AG04449 (cell line): ENCODE measurements around the gene FLT3.
"Not testable (repeated sequence)": the region's sequence is repeated elsewhere in the genome, so short reads cannot be mapped to it uniquely, and the experiment has no call there.

Experiments
- CTCF ChIA-PET: fragments of 350-600 bp; formaldehyde crosslinking; extraction: SDS; loops from one replicate; lab custom pipeline; 2021; ENCODE audit warnings: antibody characterized with exemption; lab: Yijun Ruan, JAX
- POLR2A ChIA-PET: fragments of 400-600, 350-600 bp; formaldehyde crosslinking; extraction: SDS; loops from one replicate; lab custom pipeline; 2020; ENCODE audit warnings: antibody characterized with exemption, inconsistent platforms; lab: Yijun Ruan, JAX
- DNase-seq: peaks from one replicate; pipeline ENCODE4 v3.0.0-alpha.2; 2010; ENCODE audit warnings: low read depth, low spot score
- H3K4me3 ChIP-seq: 2 replicates; pipeline ENCODE4 v1.5.1; 2011; ENCODE audit warnings: low read depth, mild to moderate bottlenecking, control low read depth, low read length
- TF ChIP-seq, protein P1 (sequence below): IDR thresholded peaks from one replicate; pipeline ENCODE4 v1.5.1; 2011; ENCODE audit warnings: mild to moderate bottlenecking, moderate library complexity, low read length, control low read depth, inconsistent platforms; ENCODE audit not compliant: insufficient read depth; ENCODE audit errors: missing control alignments

FLT3 gene

DNA sequence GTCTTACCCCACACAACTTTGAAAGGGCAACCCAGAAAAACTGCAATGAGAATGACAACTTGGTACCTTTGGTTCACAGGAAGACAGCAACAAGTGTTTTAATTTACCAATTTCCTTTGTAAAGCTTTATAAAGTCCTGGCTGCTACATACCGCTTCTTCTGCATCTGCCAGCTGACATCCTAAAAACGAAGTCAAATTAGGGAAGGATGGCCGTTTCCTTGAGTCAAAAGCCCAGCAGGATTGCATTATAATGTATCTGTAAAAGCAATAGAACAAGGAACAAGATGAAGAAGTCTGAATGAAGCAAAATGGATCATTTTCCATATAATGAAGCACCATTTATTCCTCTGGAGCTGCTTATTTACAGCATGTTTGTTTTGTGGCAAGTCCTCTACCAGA, 86.1 kb downstream of the FLT3 start:
- POLR2A ChIA-PET: no interaction called here
- H3K4me3 ChIP-seq: no peak overlapping the region
- TF ChIP-seq, protein P1, sequence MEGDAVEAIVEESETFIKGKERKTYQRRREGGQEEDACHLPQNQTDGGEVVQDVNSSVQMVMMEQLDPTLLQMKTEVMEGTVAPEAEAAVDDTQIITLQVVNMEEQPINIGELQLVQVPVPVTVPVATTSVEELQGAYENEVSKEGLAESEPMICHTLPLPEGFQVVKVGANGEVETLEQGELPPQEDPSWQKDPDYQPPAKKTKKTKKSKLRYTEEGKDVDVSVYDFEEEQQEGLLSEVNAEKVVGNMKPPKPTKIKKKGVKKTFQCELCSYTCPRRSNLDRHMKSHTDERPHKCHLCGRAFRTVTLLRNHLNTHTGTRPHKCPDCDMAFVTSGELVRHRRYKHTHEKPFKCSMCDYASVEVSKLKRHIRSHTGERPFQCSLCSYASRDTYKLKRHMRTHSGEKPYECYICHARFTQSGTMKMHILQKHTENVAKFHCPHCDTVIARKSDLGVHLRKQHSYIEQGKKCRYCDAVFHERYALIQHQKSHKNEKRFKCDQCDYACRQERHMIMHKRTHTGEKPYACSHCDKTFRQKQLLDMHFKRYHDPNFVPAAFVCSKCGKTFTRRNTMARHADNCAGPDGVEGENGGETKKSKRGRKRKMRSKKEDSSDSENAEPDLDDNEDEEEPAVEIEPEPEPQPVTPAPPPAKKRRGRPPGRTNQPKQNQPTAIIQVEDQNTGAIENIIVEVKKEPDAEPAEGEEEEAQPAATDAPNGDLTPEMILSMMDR: no peak
- CTCF ChIA-PET: no interaction called here
- DNase-seq: no peak

DNA sequence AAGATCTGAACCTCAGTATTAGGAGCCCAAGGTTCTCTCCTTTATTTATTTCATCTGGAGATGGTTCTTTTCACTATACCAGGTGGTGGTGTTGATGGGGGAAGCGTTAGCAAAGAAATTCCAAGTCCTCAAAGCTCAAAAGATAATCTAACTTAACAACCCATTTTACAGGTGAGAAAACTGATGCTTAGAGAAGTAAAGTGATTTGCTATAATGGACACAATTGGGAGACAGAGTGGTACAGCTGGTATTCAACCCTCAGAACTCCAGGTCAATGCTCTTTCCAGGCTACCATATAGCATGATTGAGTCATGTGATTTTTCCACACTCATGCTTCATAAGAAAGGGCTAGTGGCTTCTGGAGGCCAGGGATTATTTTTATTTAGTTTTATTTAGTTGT, 86.9 kb downstream of the FLT3 start:
- POLR2A ChIA-PET: no interaction called here
- no peak overlapping the region for H3K4me3 ChIP-seq
- TF ChIP-seq, protein P1: no peak
- CTCF ChIA-PET: no interaction called here
- no peak for DNase-seq

DNA sequence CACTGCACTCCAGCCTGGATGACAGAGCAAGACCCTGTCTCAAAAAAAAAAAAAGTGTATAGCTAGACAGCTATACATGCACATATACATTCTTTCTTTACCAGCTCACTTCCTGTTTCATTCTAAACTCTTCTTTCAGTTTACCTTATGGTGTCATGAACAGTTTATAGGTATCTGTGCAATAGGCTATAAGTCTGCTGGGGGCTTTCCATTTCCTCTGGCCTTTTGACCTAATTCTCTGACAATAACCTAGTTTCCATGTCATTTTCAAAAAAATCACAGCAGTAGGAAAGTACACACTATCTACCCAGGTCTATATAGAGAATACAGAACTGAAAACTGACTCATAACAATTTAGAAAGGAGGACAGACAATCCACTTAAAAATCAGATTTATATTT, 87.5 kb downstream of the FLT3 start:
- no peak overlapping the region for H3K4me3 ChIP-seq
- CTCF ChIA-PET: interaction anchor here (0.6 to 1.4 kb wide), 5 partner anchors 12 to 182 kb away, joined by 3 to 4 read pairs (median 3); partner anchors contain the start of gene URAD
- no peak for DNase-seq
- POLR2A ChIA-PET: no interaction called here
- TF ChIP-seq, protein P1: no peak

DNA sequence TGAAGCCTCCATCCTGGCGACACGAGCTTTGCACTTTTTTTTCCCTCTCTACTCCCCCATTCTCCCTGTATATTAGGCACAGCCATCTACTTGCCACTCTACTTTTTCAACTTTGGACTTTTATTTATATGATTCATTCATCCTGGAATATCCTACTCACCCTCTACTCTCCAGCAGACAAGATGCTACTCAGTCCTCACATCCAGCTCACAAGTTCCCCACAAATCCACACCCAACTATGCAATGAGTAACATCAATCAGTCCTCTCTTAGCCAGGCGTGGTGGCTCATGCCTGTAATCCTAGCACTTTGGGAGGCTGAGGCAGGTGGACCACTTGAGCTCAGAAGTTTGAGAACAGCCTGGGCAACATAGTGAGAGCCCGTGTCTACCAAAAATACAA, 88.0 kb downstream of the FLT3 start:
- TF ChIP-seq, protein P1: no peak
- ChIA-PET CTCF (interaction anchor here (0.6 to 1.4 kb wide), 6 partner anchors 9 to 182 kb away, joined by 3 to 4 read pairs (median 3); partner anchors contain the start of gene URAD), POLR2A (no interaction called here)
- no peak overlapping the region for H3K4me3 ChIP-seq
- DNase-seq: no peak

DNA sequence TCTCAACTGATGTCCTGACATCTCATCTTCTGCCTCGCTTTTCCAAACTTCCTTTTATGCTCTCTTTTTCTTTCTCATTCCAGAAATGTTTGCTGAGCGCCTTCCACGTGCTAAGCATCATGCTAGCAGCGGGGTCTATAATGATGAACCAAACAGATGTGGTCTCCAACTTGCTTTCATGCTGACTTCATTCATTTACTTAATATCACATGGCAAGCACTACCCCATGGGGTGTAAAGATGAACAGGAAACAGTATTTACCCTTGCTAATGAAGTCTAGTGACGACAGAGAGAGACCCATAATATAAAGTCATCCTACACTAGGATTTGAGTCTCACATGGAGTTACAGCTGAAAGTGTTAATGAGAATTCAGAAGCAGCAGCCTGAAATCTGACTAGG, 90.3 kb downstream of the FLT3 start:
- DNase-seq: no peak
- ChIA-PET CTCF (no interaction called here), POLR2A (no interaction called here)
- no peak overlapping the region for H3K4me3 ChIP-seq
- TF ChIP-seq, protein P1: no peak

DNA sequence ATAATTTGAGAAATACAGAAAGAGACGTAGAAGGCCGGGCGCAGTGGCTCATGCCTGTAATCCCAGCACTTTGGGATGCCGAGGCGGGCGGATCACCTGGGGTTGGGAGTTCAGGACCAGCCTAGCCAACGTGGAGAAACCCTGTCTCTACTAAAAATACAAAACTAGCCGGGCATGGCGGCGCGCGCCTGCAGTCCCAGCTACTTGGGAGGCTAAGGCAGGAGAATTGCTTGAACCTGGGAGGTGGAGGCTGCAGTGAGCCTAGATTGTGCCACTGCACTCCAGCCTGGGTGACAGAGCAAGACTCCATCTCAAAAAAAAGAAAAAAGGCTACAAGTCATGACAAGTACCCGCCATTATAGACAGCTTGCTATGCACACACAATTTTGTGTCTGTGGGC, 95.4 kb downstream of the FLT3 start:
- CTCF ChIA-PET, H3K4me3 ChIP-seq, POLR2A ChIA-PET, DNase-seq: not testable (repeated sequence)
